ENCODE measurements around the gene GPX3.

Gene GPX3

GRCh38 chr5:151020304-151021110 lies at the start of gene GPX3:
TSS of gene GPX3 (plus strand) at chr5:151020591. CDS start at chr5:151020655, 64 bp downstream.
- peak; percentile 34 for DNase-seq

GRCh38 chr5:150978590-150978989 lies 41.8 kb upstream of the GPX3 start:
- DNase-seq = no peak

GRCh38 chr5:150987746-150988145 lies 32.6 kb upstream of the GPX3 start:
- no peak for DNase-seq

- DNase-seq = no peak
Observed at GRCh38 chr5:150989695-150990094, 30.7 kb upstream of the GPX3 start.

- DNase-seq = no peak
Observed at GRCh38 chr5:150992705-150993104, 27.7 kb upstream of the GPX3 start.

GRCh38 chr5:150993422-150993821 lies 27.0 kb upstream of the GPX3 start:
- DNase-seq = no peak

GRCh38 chr5:150993826-150994412 lies 26.5 kb upstream of the GPX3 start:
- no peak for DNase-seq

GRCh38 chr5:150999704-151000442 lies 20.5 kb upstream of the GPX3 start:
- DNase-seq = no peak

GRCh38 chr5:151001436-151001835 lies 19.0 kb upstream of the GPX3 start:
- DNase-seq = no peak

GRCh38 chr5:151002250-151002649 lies 18.1 kb upstream of the GPX3 start:
- no peak for DNase-seq

GRCh38 chr5:151002681-151003502 lies 17.5 kb upstream of the GPX3 start:
- no peak for DNase-seq

GRCh38 chr5:151003503-151003860 lies 16.9 kb upstream of the GPX3 start:
- DNase-seq = no peak

- no peak for DNase-seq
Observed at GRCh38 chr5:151004499-151004898, 15.9 kb upstream of the GPX3 start.

GRCh38 chr5:151005187-151005949 lies 15.0 kb upstream of the GPX3 start:
- no peak for DNase-seq

- no peak for DNase-seq
Observed at GRCh38 chr5:151005950-151006576, 14.3 kb upstream of the GPX3 start.

GRCh38 chr5:151006704-151007334 lies 13.6 kb upstream of the GPX3 start:
- no peak for DNase-seq

GRCh38 chr5:151007430-151008209 lies 12.8 kb upstream of the GPX3 start:
- no peak for DNase-seq

- no peak for DNase-seq
Observed at GRCh38 chr5:151008210-151008491, 12.2 kb upstream of the GPX3 start.

- DNase-seq = no peak
Observed at GRCh38 chr5:151008906-151009305, 11.5 kb upstream of the GPX3 start.

GRCh38 chr5:151012862-151013261 lies 7.5 kb upstream of the GPX3 start:
- DNase-seq = no peak
